Measurements from ENCODE around the gene CEACAM20.
"Not testable (repeated sequence)": the region's sequence is repeated elsewhere in the genome, so short reads cannot be mapped to it uniquely, and the experiment has no call there.

The CEACAM20 gene

DNA sequence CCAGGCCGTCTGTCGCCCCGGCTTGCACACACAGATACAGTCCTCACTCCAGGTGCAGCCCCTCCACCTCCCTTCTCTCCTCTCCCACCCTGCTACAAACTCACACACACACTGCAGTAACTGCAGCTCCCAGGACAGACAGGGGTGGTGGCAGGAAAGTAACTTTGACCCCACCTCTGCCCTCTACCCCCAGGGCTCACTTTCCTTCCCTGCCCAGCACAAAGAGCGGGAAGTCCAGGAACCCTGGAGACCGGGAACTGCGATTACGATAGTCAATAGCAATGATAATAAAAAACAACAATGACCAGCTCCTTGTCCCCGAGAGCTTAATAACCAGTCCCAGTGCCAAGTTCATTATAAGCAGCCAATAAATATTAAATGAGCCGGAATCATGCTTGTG, at the start of gene CEACAM20:
CEACAM20 (minus strand) TSS at position 140 of the 400 bp plus-strand sequence. CDS start 166 bp downstream, outside the sequence.
- DNase-seq = no peak

DNA sequence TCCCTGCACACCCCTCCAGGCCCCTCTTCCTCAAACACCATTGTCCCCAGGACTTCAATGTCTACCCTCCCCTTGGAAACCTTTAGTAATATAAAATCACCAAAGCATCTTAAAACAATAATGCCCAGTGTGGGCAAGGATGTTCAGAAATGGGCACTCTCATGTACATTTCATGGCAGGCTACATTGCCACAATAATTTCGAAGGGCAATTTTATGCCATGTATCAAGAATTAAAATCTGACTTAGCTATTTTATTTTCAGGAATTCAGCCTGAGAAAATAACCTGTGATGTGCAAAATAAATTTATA, 48.0 kb upstream of the CEACAM20 start:
- no peak for DNase-seq

GRCh38 chr19:44576843-44577565, 47.5 kb upstream of the CEACAM20 start:
- DNase-seq = no peak

DNA sequence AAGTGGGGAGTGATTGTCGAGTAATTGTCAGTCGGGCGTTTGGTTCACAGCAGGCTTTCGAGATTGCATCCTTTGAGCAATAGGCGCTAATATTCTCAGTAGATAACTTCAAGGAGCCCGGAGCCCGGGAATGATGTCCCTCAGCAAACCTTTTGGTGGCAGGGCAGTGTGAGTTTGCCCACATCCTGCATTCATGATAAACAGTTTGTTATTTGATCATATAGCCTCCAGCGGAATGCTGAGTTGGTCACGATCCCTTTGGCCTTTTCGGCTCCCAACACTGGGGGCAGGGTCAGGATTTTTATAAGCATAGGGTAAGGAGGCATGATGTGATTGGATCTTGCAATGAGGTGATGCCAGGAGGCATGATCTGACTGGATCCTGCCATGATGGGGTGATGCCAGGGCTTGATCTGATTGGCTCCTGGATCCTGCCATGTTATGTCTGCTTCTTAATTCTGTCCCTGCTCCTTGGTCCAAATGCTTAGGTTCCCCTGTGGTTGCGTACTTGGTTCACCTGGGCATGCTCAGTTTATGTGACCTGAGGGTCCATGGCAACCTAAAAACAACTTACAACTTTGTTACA, 45.7 kb upstream of the CEACAM20 start:
- no peak for DNase-seq

GRCh38 chr19:44574186-44574950, 44.9 kb upstream of the CEACAM20 start:
- DNase-seq = no peak

GRCh38 chr19:44573627-44574026, 44.2 kb upstream of the CEACAM20 start:
- DNase-seq = no peak

DNA sequence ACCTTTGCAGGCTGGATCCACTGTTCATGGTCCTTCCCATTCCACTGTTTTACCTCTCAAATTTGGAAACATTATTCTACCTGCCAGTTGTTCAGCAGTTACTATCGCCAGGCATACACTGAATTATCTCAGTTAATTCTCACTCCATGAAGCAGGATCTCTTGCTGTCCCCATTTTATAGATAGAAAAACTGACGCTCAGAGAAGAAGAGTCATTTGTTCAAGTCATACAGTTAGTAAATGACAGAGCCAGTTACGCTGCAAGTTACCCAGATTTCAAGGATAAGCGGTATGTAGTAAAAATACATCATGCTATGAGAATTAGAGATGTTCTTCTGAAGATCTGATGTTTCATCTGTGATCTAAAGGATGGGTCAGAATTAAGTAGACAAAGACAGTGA, 43.7 kb upstream of the CEACAM20 start:
- DNase-seq = no peak

DNA sequence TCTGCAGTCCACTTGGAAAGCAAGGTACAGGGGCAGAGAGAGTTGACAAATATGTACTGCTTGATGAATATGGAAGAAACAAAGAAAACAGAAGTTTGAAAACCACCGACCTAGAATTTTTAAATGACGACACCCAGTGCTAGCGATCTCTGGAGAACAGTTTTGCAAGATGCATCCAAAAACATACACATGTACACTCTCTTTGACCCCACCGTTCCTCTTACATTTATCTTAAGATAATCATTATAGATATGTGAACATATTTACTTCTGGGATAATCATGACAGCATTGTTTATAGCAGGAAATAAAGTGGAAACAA, 43.1 kb upstream of the CEACAM20 start:
- no peak for DNase-seq

DNA sequence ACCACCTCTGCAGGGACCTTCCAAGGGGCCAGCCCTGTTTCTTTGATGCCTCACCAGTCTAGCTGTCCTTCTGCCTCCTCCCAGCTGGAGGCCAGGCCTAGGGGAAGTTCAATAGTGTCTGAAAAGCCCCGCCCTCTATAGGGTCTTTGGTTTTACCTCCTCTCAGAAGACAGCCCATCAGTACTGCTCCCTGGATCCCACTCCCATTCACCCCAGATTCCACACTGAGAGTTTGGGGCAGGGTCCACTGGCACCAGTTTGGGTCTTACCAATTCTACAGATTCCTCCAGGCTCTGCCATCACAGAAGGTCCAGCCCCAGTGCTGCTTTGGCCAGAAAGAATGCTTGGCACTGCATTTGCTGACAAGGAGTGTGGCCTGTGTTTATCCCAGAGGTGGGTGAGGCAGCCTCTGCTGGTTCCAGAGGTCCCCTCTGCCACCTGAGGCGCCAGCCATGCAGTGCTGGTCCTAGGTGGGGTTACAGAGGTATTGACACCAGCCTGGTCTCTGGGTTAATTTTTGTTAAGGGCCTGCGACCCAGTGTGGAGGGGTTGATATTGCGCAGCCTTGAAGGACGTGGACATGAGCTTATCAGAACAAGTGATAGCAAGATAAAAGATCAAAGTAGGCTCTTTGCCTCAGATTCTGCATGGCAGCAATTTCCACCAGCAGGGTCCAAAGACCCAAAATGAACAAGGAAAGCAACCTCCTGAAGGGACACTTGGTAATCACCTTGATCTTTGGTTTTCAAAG, 42.5 kb upstream of the CEACAM20 start:
- no peak for DNase-seq

- DNase-seq = peak; percentile 9
These were observed 41.7 kb upstream of the CEACAM20 start for GRCh38 chr19:44570984-44571684.

DNA sequence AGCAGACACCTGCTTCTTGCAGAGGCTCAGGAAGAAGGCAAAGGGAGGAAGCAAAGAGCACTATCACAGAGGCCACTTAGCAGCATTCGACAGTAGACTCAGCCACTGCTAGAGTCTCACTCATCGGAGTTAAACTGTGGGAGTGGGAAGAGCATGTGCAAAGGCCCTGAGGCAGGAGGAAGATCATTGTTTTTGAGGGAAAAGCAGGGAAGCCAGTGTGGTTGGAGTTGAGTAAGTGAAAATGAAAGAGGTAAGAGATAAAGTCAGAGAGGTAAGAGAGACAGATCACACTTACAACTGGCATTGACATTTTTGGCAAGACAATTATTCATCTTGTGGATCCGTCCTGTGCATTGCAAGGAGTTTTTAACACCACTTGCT, 41.1 kb upstream of the CEACAM20 start:
- no peak for DNase-seq

DNA sequence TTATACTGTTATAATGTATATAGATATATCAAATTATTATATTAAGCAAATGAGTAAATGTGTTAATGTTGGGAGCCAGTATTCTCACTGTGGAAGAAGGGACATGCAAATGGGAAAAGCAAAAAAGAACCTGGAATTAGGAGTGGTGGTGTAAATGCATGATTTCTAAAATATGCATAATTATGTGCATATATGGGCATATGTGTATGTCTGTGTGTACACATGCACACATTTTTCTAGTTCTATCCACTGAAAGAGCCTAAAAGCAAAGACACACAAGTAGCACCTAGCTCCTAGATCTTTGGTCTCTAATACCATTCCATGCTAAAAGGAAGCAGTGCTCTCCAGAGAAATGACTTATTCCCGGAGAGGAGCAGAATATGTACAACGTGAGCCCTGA, 38.3 kb upstream of the CEACAM20 start:
- DNase-seq = no peak

GRCh38 chr19:44566984-44567383, 37.5 kb upstream of the CEACAM20 start:
- no peak for DNase-seq

DNA sequence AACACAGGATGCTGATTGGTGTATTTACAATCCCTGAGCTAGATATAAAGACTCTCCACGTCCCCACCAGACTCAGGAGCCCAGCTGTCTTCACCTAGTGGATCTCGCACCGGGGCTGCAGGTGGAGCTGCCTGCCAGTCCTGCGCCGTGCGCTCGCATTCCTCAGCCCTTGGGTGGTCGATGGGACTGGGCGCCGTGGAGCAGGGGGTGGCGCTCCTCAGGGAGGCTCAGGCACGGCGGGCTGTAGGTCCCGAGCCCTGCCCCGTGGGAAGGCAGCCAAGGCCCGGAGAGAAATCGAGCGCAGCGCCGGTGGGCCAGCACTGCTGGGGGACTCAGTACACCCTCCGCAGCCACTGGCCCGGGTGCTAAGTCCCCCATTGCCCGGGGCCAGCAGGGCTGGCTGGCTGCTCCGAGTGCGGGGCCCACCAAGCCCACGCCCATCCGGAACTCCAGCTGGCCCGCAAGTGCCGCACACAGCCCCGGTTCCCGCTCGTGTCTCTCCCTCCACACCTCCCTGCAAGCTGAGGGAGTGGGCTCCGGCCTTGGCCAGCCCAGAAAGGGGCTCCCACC, 33.7 kb upstream of the CEACAM20 start:
- DNase-seq = not testable (repeated sequence)

- no peak for DNase-seq
These were observed 28.5 kb upstream of the CEACAM20 start for GRCh38 chr19:44557933-44558332.

DNA sequence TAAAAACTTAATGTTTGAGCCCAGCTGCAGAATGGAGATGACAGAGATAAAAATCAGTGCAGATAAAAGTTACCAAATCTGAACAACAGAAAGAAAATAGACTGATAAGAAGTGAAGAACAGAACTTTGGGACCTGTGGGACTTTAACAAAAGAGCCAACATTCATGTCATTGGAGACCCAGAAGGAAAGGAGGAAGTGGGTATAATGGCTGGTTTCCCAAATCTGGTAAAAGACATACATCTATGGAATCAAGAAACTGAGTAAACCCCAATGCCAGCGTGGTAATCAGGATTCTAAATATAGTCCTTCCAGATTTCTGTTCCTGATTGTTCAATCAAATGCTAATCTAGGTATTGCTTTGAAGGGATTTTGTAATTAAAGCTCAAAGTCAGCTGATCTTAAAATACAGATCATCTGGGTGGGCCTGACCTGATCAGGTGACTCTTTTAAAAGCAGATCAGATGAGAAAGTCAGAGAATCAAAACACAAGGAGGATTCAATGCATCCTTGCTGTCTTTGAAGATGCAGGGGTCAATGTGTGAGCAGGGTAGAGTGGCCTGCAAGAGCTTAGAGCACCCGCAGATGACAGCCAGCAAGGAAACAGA, 25.3 kb upstream of the CEACAM20 start:
- DNase-seq = no peak

DNA sequence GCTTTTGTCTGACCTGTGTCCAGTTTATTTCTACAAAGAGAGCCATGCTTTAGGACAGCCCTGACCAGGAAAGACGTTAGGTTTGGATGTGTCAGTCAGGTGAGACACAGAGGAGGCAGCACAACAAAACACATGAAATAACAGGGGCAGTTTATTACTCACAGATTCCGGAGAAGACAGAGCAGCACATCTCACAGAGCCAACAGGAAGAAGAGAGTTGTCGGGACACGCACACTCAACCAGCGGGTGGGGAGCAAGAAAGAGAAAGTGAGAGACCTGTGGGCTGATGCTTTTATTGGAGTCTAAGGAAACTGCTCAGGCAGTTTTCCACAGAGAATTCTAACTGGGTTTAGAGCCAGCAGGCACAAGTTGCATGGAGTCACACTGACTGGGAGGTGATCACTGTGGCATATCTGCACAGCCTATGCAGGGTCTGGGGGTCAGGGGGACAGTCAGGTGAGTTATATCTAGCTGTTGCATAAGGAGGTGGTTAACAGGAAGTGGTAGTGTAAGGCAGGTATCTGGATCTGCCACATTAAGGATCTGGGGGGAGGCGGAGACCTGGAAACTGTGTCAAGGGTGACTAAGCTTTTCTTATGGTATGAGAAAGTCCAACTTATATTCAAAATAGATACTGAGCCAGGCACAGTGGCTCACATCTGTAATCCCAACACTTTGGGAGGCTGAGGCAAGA, 24.1 kb upstream of the CEACAM20 start:
- no peak for DNase-seq

- DNase-seq = no peak
These were observed 22.8 kb upstream of the CEACAM20 start for GRCh38 chr19:44552324-44552723.

- no peak for DNase-seq
These were observed 22.4 kb upstream of the CEACAM20 start for GRCh38 chr19:44551850-44552249.

DNA sequence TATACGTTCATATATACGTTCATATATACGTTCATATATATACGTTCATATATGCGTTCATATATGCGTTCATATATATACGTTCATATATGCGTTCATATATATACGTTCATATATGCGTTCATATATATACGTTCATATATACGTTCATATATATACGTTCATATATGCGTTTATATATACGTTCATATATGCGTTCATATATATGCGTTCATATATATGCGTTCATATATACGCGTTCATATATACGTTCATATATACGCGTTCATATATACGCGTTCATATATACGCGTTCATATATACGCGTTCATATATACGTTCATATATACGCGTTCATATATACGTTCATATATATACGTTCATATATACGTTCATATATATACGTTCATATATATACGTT, 21.5 kb upstream of the CEACAM20 start:
- DNase-seq = not testable (repeated sequence)

- no peak for DNase-seq
These were observed 20.0 kb upstream of the CEACAM20 start for GRCh38 chr19:44549507-44549906.

- DNase-seq = no peak
These were observed 19.3 kb upstream of the CEACAM20 start for GRCh38 chr19:44548736-44549135.
